22Rv1 (cell line): Measurements from ENCODE around the gene PTPRA.

Source experiments
- ZFX ChIP-seq: fragments of 450-650 bp; IDR thresholded peaks from 2 replicates; pipeline ENCODE4 v1.6.1; 2017; ENCODE audit warnings: antibody characterized with exemption, borderline replicate concordance
- TF ChIP-seq, protein P1 (sequence below): fragments of 450-650 bp; IDR thresholded peaks from 2 replicates; pipeline ENCODE4 v1.5.1; 2017; ENCODE audit warnings: mild to moderate bottlenecking

DNA sequence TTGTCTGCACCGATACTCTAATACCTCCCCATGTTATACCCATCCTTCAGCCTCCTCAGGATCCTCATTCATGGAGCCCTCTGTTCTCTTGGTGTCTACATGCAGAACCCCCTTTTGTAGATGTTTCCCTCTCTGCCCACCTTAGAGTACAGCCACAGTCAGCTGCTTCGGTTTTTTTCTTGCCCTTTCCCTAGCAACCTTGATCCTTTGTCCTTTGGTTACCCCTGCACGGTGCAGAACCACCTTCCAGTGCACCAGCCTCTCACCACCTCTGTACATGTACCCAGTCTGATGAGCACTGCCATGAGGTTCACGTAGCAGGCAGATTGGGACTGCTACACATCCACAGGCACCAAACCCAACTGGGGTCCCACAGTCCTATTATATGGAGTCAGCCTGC is 25.5 kb upstream of the PTPRA start:
- TF ChIP-seq, protein P1, sequence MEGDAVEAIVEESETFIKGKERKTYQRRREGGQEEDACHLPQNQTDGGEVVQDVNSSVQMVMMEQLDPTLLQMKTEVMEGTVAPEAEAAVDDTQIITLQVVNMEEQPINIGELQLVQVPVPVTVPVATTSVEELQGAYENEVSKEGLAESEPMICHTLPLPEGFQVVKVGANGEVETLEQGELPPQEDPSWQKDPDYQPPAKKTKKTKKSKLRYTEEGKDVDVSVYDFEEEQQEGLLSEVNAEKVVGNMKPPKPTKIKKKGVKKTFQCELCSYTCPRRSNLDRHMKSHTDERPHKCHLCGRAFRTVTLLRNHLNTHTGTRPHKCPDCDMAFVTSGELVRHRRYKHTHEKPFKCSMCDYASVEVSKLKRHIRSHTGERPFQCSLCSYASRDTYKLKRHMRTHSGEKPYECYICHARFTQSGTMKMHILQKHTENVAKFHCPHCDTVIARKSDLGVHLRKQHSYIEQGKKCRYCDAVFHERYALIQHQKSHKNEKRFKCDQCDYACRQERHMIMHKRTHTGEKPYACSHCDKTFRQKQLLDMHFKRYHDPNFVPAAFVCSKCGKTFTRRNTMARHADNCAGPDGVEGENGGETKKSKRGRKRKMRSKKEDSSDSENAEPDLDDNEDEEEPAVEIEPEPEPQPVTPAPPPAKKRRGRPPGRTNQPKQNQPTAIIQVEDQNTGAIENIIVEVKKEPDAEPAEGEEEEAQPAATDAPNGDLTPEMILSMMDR = no peak
- no peak for TF ChIP-seq ZFX
